Measurements from ENCODE around the gene ZCCHC2. TPM values are rescaled to one million over a fixed set of nuclear protein-coding genes. Genes with fewer than 3 reads are reported as not detected.

Gene ZCCHC2
- total and polyA plus RNA-seq, 4 donors, result 7.1 to 25.4 (median 10.8) TPM

- H3K9me3 ChIP-seq (ENCODE audit: control insufficient read depth in 4 of 4, low read length in 3 of 4), result no peaks in the 10 kb centered on the region
- H3K27ac ChIP-seq (ENCODE audit: low read depth in 1 of 2, low read length in 2 of 2), result no peak overlapping the region
- H3K4me1 ChIP-seq (ENCODE audit: control insufficient read depth in 4 of 4, insufficient read depth in 4 of 4, low read length in 3 of 4), result no peaks in the 10 kb centered on the region
- no peaks in the 10 kb centered on the region for H3K27me3 ChIP-seq (ENCODE audit: control insufficient read depth in 4 of 4, insufficient read depth in 4 of 4, low read length in 3 of 4)
- no peak overlapping the region for H3K4me3 ChIP-seq (ENCODE audit: low read depth in 1 of 3, low read length in 3 of 3)
- 82% methylated on average over 4 of the region's 4 CpGs for WGBS
- H3K9ac ChIP-seq (ENCODE audit: low read depth in 1 of 2, low read length in 2 of 2), result no peak overlapping the region
- peaks cover 8 to 59% (median 53%) of the 10 kb centered on the region in 4 donors for H3K36me3 ChIP-seq (ENCODE audit: control insufficient read depth in 4 of 4, insufficient read depth in 3 of 4, low read depth in 1 of 4, low read length in 3 of 4)
- no peak for TF ChIP-seq FOXA2 (IDR thresholded peaks at IDR 0.05)
- TF ChIP-seq REST (IDR thresholded peaks at IDR 0.05), result no peak
- TF ChIP-seq JUND (IDR thresholded peaks at IDR 0.05), result no peak
- DNase-seq (ENCODE audit: low spot score), result no peak
Observed at GRCh38 chr18:62556397-62556796, 33.6 kb downstream of the ZCCHC2 start.

DNA sequence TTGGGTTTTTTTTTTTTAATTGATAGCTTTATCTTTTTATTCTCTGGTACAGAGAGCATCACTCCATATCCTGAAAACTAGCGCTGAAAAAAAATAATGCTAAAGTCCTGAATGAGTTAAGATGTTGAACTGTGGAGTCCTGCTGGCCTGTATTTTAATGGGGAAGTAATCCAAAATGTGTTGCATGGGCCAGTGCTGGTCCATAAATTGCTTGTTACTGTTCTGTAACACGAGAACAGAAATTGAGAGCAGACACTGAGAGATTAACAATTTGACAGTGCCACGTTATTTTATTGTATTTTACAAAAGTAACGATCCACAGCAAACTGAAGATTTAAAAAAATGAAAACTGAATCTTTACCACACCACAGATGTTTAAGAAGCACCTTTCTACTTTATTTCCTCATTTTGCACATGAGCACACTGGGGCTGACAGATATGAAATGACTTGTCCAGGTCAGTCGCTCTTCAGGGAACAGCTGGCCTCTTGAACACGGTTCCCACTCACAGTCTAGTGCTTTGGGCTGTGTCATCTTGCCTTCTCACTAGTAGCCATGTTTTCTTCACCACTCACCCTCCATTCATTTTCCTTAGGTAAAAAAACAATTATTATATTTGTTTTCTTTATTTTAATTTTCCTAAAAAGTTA lies 35.3 kb downstream of the ZCCHC2 start:
- Histone ChIP-seq H3K9me3 (ENCODE audit: control insufficient read depth in 4 of 4, low read length in 3 of 4) (no peaks in the 10 kb centered on the region), H3K27me3 (ENCODE audit: control insufficient read depth in 4 of 4, insufficient read depth in 4 of 4, low read length in 3 of 4) (no peaks in the 10 kb centered on the region), H3K9ac (ENCODE audit: low read depth in 1 of 2, low read length in 2 of 2) (no peak overlapping the region), H3K27ac (ENCODE audit: low read depth in 1 of 2, low read length in 2 of 2) (no peak overlapping the region), H3K4me1 (ENCODE audit: control insufficient read depth in 4 of 4, insufficient read depth in 4 of 4, low read length in 3 of 4) (peaks cover 0 to under 1% (median 0%) of the 10 kb centered on the region in 4 donors), H3K36me3 (ENCODE audit: control insufficient read depth in 4 of 4, insufficient read depth in 3 of 4, low read depth in 1 of 4, low read length in 3 of 4) (peaks cover 8 to 62% (median 55%) of the 10 kb centered on the region in 4 donors), H3K4me3 (ENCODE audit: low read depth in 1 of 3, low read length in 3 of 3) (no peak overlapping the region)
- no peak for DNase-seq (ENCODE audit: low spot score)
- WGBS, result 96% methylated on average over 6 of the region's 6 CpGs
- TF ChIP-seq REST (IDR thresholded peaks at IDR 0.05), result no peak
- TF ChIP-seq HNF4A (conservative IDR thresholded peaks at IDR 0.05), result no peak
- no peak for TF ChIP-seq HNF4G (IDR thresholded peaks at IDR 0.05)
- no peak for TF ChIP-seq RAD21 (IDR thresholded peaks at IDR 0.05)
- no peak for TF ChIP-seq TAF1 (conservative IDR thresholded peaks at IDR 0.05)
- no peak for TF ChIP-seq CTCF (IDR thresholded peaks at IDR 0.05; ENCODE audit: low read depth, low read length, missing input control)
- TF ChIP-seq, protein P1, sequence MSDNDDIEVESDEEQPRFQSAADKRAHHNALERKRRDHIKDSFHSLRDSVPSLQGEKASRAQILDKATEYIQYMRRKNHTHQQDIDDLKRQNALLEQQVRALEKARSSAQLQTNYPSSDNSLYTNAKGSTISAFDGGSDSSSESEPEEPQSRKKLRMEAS (IDR thresholded peaks at IDR 0.05), result no peak
- TF ChIP-seq RXRA (IDR thresholded peaks at IDR 0.05), result no peak
- no peak for TF ChIP-seq SP1 (IDR thresholded peaks at IDR 0.05)

Measured in liver (tissue), 9 donors.